ENCODE measurements around the gene ASXL3. TPM values are rescaled to one million over a fixed set of nuclear protein-coding genes. Genes with fewer than 3 reads are reported as not detected.
A peak's percentile ranks its signal among the peaks of the same experiment; 100 is the strongest.

The ASXL3 gene
- 3.2 TPM for total RNA-seq
- long read RNA-seq = 0 reads

DNA sequence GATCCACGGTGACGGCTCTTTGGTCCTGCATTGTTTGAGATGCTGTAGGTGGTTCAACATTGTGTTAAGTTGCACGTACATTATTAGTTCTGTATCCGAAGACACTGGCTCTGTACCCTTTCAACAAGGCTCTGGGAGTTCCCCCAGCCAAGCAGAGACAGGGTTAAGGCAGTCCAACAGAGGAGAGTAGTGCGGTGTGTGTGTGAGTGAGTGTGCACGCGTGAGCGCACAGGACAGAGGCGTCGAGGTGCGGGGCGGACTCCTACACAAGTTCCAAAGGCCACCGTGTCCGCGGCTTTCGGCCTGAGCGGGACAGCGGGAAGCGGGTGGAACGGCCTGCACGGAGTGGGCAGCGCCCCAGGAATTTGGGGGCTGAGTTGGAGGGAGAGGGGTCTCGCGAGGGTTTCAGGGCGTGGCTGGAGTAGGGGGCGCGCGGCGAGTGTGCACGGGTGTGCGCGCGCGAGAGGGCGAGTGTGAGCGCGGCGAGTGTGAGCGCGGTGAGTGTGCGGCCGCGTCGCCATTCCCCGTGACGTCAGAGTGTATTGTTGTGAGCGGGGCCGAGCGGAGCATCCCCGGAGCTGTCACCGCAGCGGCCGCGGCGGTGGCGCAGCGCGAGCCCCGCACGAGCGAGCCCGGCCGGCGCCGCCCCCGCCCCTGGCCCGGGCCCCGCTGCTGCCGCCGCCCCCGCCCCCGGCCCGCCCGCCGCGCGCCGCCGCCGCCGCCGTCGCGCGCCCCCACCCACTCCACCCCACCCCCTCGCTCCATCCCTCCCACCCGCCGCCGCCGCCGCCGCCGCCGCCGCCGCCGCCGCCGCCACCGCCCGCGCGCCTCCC is at the start of gene ASXL3:
TSS of gene ASXL3 (plus strand) at position 535 of the 833 bp plus-strand sequence. CDS start 413 bp downstream, outside the sequence.
- ATAC-seq (peak; percentile 84), DNase-seq (ENCODE audit: missing footprints) (peak; percentile 77)
- intact Hi-C loops (cut with DNase I) = no loop called here

DNA sequence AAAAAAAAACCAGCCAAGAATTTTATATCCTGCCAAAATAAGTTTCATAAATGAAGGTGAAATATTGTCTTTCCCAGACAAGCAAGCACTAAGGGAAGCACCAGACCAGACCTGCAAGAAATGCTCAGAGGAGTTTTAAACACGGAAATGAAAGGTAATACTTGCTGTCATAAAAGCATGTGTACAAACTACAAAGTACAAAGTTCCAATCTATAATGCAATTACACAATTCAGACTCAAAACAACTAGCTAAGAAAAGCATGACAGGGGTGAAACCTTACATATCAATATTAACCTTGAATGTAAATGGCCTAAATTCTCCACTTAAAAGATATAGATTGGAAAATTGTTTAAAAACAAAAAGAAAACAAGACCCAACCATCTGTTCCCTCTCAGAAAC is 45.0 kb upstream of the ASXL3 start:
- ATAC-seq (no peak), DNase-seq (ENCODE audit: missing footprints) (no peak)
- intact Hi-C loops (cut with DNase I) = no loop called here

GRCh38 chr18:33536904-33537303 is 41.1 kb upstream of the ASXL3 start:
- DNase-seq (ENCODE audit: missing footprints) = no peak
- intact Hi-C loops (cut with DNase I) = no loop called here
- ATAC-seq = no peak

GRCh38 chr18:33538418-33539042 is 39.5 kb upstream of the ASXL3 start:
- ATAC-seq (no peak), DNase-seq (ENCODE audit: missing footprints) (no peak)
- intact Hi-C loops (cut with DNase I) = no loop called here

GRCh38 chr18:33540392-33540791 is 37.6 kb upstream of the ASXL3 start:
- ATAC-seq (no peak), DNase-seq (ENCODE audit: missing footprints) (no peak)
- intact Hi-C loops (cut with DNase I) = no loop called here

GRCh38 chr18:33541316-33541715 is 36.7 kb upstream of the ASXL3 start:
- intact Hi-C loops (cut with DNase I) = no loop called here
- DNase-seq (ENCODE audit: missing footprints) (no peak), ATAC-seq (no peak)

DNA sequence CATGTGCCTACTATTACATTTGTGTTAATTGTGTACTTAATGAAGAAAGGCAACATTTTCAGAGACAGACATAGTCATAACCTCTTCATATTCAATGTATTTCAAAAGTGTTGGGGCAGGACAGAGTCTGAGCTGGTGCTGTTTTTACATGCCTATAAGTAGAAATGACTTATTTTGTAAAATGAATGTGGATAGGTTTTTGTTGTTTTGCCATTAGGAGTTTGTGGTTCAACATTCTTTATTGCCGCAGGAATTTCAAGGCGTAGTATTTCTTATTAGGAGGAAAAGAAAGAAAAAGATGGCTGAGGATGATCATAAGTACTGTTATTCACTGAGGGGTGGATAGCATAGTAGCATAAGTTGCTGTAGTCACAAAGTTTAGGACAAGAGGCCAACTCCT is 21.2 kb upstream of the ASXL3 start:
- intact Hi-C loops (cut with DNase I) = no loop called here
- DNase-seq (ENCODE audit: missing footprints) = no peak
- no peak for ATAC-seq

DNA sequence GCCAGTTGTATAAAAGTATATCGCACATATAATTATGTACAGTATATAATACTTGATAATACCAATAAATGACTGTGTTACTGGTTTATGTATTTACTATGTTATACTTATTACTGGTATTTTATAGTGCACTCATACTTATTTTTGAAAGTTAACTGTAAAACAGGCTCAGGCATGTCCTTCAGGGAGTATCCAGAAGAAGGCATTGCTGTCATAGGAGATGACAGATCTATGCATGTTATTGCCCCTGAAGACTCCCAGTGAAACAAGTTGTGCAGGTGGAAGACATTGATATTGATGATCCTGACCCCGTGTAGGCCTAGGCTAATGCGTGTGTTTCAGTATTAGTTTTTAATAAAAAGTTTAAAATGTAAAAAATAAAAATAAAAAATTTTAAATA is 20.3 kb upstream of the ASXL3 start:
- intact Hi-C loops (cut with DNase I) = no loop called here
- ATAC-seq (no peak), DNase-seq (ENCODE audit: missing footprints) (no peak)

DNA sequence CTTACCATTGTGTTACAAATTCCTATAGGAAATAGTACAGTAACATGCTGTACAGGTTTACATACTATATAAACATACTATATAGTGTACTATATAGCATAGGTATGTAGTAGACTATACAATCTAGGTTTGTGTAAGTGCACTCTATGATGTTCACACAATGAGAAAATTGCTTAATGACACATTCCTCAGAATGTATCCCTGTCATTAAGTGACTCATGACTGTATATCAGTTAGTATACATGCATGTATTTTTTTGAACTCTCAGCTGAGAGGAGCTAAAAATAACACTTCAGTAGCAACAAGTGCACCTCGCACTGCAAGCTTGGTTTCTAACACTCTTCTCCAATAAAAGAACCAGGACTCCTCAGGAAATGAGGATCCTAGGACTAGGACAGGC is 19.5 kb upstream of the ASXL3 start:
- ATAC-seq (peak; percentile 26), DNase-seq (ENCODE audit: missing footprints) (no peak)
- intact Hi-C loops (cut with DNase I) = no loop called here

DNA sequence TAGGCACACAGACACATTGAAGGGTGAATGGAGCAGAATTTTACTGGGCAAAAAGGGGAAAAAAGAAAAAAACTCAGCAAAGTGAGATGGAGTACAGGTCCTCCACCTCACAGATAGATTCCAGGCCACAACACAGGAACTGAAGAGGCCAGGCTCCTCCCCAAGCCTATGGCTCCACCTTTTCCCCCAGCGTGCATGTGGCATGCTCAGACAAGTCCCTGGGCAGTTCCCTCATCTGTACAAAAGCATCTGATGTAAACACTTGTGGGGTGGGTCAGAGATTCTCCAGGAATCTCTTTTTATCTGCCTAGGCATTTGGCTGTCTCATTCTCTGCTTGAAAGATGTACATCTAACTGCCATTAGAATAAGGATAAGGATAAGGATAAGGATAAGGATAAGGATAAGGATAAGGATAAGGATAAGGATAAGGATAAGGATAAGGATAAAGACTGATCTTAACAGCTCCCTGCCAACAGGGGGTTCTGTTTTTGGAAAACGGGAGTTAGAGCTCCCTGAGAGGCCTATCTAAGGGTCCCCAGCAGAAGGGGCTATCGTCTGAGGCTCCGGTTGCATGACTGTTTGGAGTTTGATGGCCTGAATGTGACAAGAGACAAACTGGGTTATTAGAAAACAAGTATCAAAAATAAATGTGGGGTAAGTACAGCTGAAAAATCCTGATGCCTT is 17.2 kb upstream of the ASXL3 start:
- DNase-seq (ENCODE audit: missing footprints) (no peak), ATAC-seq (no peak)
- intact Hi-C loops (cut with DNase I) = no loop called here

DNA sequence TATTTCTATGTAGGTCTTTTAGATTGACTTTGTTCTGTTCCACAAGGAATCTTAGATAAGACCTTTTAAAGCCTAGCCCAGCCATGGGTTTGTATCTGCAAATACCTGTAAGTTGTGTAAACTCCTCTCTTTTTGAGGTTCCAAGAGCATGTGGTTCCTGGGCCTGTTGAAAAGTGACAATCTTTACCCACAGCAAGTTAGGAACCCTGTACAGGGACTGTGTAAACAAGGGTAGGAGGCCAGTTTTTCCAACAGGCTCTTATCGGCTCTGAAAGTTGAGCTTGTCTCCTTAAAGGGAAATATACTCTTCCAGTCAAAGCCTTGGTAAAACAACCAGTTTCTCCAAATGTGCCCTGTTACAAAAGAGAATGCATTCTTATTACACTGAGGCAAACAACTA is 15.3 kb upstream of the ASXL3 start:
- DNase-seq (ENCODE audit: missing footprints) = no peak

GRCh38 chr18:33567705-33568104 is 10.3 kb upstream of the ASXL3 start:
- no peak for ATAC-seq
- DNase-seq (ENCODE audit: missing footprints) = no peak
- intact Hi-C loops (cut with DNase I) = no loop called here

More for the DNA sequence above, 15.3 kb upstream of the ASXL3 start:
- no peak for ATAC-seq
- intact Hi-C loops (cut with DNase I) = no loop called here

DNA sequence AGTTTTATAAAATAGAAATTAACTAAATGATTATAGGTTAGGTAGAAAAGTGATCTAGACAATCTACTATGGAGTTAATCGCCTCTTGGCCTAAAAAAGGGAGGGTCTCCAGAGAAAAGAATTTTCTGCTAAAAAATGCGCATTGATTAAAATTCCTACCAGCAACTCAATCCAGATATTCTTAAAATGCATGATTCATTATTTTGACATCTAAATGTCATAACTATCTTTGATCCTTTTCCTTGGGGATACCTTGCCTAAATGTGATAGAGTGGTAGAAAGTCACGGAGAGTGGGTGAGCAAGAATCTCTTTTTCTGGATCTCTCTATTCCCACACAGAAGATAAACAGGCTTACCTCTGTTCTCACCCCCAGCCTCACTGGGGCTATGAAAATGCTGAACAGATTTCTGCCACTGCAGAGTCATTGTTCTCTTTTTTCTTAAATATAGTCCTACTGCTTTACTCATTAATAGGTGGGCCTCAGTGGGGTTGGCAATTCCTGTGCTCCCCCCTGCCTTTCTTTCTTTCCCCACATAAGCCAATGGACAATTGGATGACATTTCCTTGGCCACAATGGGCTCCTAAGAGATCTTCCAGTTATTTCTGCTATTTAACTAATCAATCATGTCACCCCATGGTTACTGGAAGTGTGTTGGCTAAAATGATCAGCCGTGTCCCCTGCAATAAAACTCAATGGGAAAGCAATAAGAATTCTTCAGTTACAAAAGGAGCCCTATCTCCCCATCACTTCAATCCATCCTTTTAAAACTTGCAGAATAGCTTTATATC is 5.8 kb upstream of the ASXL3 start:
- intact Hi-C loops (cut with DNase I) = no loop called here
- DNase-seq (ENCODE audit: missing footprints) (no peak), ATAC-seq (no peak)

DNA sequence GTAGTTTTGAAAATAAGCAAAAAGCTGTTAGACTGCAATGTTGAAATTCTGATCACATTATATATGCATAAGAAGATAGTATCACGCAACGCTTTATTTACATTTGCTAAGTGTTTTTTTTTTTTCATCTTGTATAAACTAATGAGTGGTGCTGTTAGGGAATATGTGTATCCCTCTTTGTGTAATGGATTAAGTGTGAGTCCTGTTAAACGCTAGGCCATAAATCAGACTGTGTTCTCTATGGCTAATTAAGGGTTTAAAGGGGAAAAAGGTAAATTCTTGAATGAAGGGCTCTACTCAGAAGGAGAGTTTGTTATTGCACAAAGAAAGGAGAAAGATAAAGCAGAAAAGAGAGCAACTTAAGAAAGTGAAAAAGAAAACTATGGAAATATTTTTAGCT is 4.8 kb upstream of the ASXL3 start:
- DNase-seq (ENCODE audit: missing footprints) (no peak), ATAC-seq (no peak)
- intact Hi-C loops (cut with DNase I) = no loop called here

DNA sequence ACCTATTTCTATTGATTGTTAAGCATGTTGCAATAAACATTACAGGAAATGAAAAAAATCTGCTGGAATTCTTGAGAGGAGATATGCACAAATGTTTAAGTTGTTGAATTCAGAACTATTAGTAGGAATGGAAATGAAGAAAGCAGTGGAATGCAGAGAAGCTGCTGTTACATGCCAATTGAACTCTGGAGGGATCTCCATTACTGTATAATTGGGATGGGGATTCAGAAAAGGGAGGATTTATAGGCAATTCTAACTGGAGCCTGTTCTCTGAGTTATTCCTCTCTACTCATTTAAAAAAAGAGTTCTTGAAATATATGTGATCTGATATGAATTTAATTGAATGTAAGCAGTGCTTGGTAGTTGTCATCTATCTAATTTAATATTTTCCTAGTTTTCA is 2.6 kb upstream of the ASXL3 start:
- no peak for ATAC-seq
- intact Hi-C loops (cut with DNase I) = no loop called here
- no peak for DNase-seq (ENCODE audit: missing footprints)

GRCh38 chr18:33576999-33577646 is 896 bp upstream of the ASXL3 start:
- DNase-seq (ENCODE audit: missing footprints) (no peak), ATAC-seq (no peak)
- intact Hi-C loops (cut with DNase I) = no loop called here

DNA sequence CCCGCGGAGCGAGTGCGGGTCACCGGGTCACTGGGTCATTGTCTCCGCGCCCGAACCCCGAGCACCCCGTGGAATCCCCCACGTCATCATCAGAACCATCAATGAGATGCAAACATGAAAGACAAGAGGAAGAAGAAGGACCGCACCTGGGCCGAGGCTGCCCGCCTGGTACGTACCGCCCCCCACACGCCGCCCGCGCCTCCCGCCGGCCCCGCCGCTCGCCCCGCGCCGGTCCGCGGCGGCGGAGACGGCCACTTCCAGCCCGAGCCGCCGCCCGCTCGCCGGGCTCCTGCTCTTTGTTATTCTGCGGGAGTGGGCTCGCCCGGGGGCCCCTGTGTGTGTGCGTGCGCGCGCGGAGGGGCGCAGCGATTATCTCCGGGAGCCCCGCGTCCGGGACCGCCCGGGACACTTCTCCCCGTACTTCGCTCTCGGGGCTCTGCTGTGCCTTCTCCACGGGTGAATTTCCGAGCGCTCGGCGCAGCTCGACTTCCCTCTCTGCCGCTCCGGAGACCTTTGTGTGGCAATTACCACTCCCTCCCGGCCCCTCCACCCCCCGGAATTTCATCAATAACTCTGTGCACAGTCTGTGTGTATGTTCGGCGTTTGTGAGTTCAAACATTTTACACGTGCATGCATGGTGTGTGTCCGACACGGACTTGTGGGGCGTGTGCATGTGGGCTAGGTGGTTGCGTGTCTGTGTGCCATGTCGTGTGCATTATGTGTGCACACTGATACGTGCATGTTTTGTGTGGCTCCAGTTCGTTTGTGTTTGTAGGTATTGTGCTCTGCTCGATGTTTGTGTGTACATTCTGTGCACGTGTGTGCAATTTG is 714 bp downstream of the ASXL3 start:
- intact Hi-C loops (cut with DNase I) = no loop called here
- peak; percentile 35 for ATAC-seq
- DNase-seq (ENCODE audit: missing footprints) = peak; percentile 64

All from Right ventricle myocardium inferior (tissue), 1 donor.